HepG2 (cell line): ENCODE results near the gene SUPT6H.

ENCODE experiments used
- CTCF ChIP-seq: sonication (generic); formaldehyde crosslinking; IDR thresholded peaks from 2 replicates; pipeline ENCODE4 v1.5.0; 2020; ENCODE audit warnings: mild to moderate bottlenecking, missing genetic modification reagents, moderate library complexity
- FOXA1 ChIP-seq, 2 experiments: fragments of 450-650 bp in 1 of 2; sonication (generic) in 1 of 2; formaldehyde crosslinking in 1 of 2; IDR thresholded peaks; 2 replicates each; pipeline versions ENCODE4 v1.4.0 to v1.6.1; 2016 to 2020; ENCODE audit warnings: missing genetic modification reagents in 1 of 2
- FOXJ3 ChIP-seq: sonication (generic); formaldehyde crosslinking; IDR thresholded peaks from 2 replicates; pipeline ENCODE4 v1.4.0; 2020; ENCODE audit warnings: missing genetic modification reagents, mild to moderate bottlenecking, borderline replicate concordance
- LBX2 ChIP-seq: sonication (generic); formaldehyde crosslinking; IDR thresholded peaks from 2 replicates; pipeline ENCODE4 v1.5.0; 2020; ENCODE audit warnings: missing genetic modification reagents, mild to moderate bottlenecking, borderline replicate concordance
- NCOA5 ChIP-seq: sonication (generic); formaldehyde crosslinking; IDR thresholded peaks from 2 replicates; pipeline ENCODE4 v1.4.0; 2020; ENCODE audit warnings: missing genetic modification reagents
- PBX3 ChIP-seq: sonication (generic); formaldehyde crosslinking; IDR thresholded peaks from 2 replicates; pipeline ENCODE4 v1.8.1; 2023; ENCODE audit warnings: missing genetic modification reagents, inconsistent platforms, borderline replicate concordance
- POLR2A ChIP-seq, 2 experiments: IDR thresholded peaks; 2 replicates each; pipeline ENCODE4 v1.6.1; 2011; ENCODE audit warnings: low read depth in 2 of 2, low read length in 2 of 2, mild to moderate bottlenecking in 1 of 2, moderate library complexity in 1 of 2; ENCODE audit not compliant: insufficient read depth in 1 of 2
- POLR2AphosphoS2 ChIP-seq: IDR thresholded peaks from 2 replicates; pipeline ENCODE4 v1.6.1; 2011; ENCODE audit warnings: low read depth, low read length, improper control_type of control experiment
- PTBP1 ChIP-seq: fragments of 200-400 bp; formaldehyde crosslinking; IDR thresholded peaks from 2 replicates; pipeline ENCODE4 v1.6.1; 2018; ENCODE audit warnings: low read length, low read depth; ENCODE audit not compliant: poor library complexity, severe bottlenecking
- RBM39 ChIP-seq: fragments of 200-400 bp; formaldehyde crosslinking; IDR thresholded peaks from one replicate; pipeline ENCODE4 v1.6.1; 2018; ENCODE audit warnings: antibody characterized with exemption, mild to moderate bottlenecking, low read depth, low read length; ENCODE audit not compliant: poor library complexity, severe bottlenecking
- STAT5B ChIP-seq: sonication (generic); formaldehyde crosslinking; IDR thresholded peaks from 2 replicates; pipeline ENCODE4 v1.4.0; 2020; ENCODE audit warnings: missing genetic modification reagents
- ZNF10 ChIP-seq: sonication (generic); formaldehyde crosslinking; IDR thresholded peaks from 2 replicates; pipeline ENCODE4 v1.4.0; 2020; ENCODE audit warnings: mild to moderate bottlenecking, low read depth, missing genetic modification reagents, borderline replicate concordance
- ZNF138 ChIP-seq: sonication (generic); formaldehyde crosslinking; IDR thresholded peaks from 2 replicates; pipeline ENCODE4 v1.5.0; 2020; ENCODE audit warnings: mild to moderate bottlenecking, low read depth, missing genetic modification reagents
- ZNF263 ChIP-seq: sonication (generic); formaldehyde crosslinking; IDR thresholded peaks from 2 replicates; pipeline ENCODE4 v1.4.0; 2020; ENCODE audit warnings: missing genetic modification reagents

- TF ChIP-seq PTBP1 (no peak), RBM39 (no peak), FOXA1 (IDR thresholded peaks at IDR 0.05) (no peak), FOXA1 (CRISPR knock-in tag; IDR thresholded peaks at IDR 0.05) (no peak), FOXJ3 (CRISPR knock-in tag) (no peak), PBX3 (CRISPR knock-in tag) (no peak), ZNF263 (CRISPR knock-in tag) (no peak), STAT5B (CRISPR knock-in tag) (no peak), POLR2A (IDR thresholded peaks at IDR 0.05; ENCODE audit: insufficient read depth in 1 of 2, low read depth in 2 of 2, low read length in 2 of 2) (no peak), ZNF138 (CRISPR knock-in tag) (no peak), CTCF (no peak), POLR2AphosphoS2 (no peak), NCOA5 (CRISPR knock-in tag) (no peak), LBX2 (CRISPR knock-in tag) (no peak), ZNF10 (CRISPR knock-in tag) (no peak)
These were observed 43.2 kb downstream of the SUPT6H start for GRCh38 chr17:28705074-28705659.
